ENCODE results near the gene OR2G6. TPM values are rescaled to one million over a fixed set of nuclear protein-coding genes. Genes with fewer than 3 reads are reported as not detected.
"Not testable (repeated sequence)": the region's sequence is repeated elsewhere in the genome, so short reads cannot be mapped to it uniquely, and the experiment has no call there.

The OR2G6 gene
- total and polyA plus RNA-seq, 2 of the 8 experiments (the other 6 are each of a cell fraction or from before 2014, with no cell fraction given), result not detected

GRCh38 chr1:248473051-248473450 lies 34.8 kb upstream of the OR2G6 start, which contains the start of gene OR2T3:
TSS of gene OR2T3 (plus strand) at chr1:248473351. CDS start at chr1:248473351, 0 bp downstream.
- H2BK12ac ChIP-seq (ENCODE audit: low read depth, low read length); H4K8ac ChIP-seq (ENCODE audit: extremely low read depth, insufficient read depth, low read length); H3K23me2 ChIP-seq (ENCODE audit: low read depth, low read length); H3K36me3 ChIP-seq (ENCODE audit: control insufficient read depth in 2 of 4, insufficient read depth in 4 of 4, low read length in 3 of 4); H3K4me2 ChIP-seq (ENCODE audit: insufficient read depth in 1 of 2, low read depth in 2 of 2, low read length in 2 of 2); H2BK20ac ChIP-seq (ENCODE audit: low read length); H3K4me1 ChIP-seq (replicated peaks in 1 of 4; ENCODE audit: control insufficient read depth in 3 of 4, insufficient read depth in 4 of 4, low read length in 3 of 4); H4K91ac ChIP-seq (replicated peaks; ENCODE audit: insufficient read length, low read length); H2BK15ac ChIP-seq (ENCODE audit: low read length); H2BK5ac ChIP-seq (ENCODE audit: low read depth, low read length); H3K27me3 ChIP-seq (replicated peaks in 1 of 4; ENCODE audit: control insufficient read depth in 3 of 4, extremely low read depth in 1 of 4, insufficient read depth in 3 of 4, low read length in 3 of 4); H3K14ac ChIP-seq (ENCODE audit: insufficient read length); FAIRE-seq; H3K18ac ChIP-seq (ENCODE audit: extremely low read depth, low read length); H3K56ac ChIP-seq (replicated peaks; ENCODE audit: insufficient read length, low read depth, low read length); H3K27ac ChIP-seq (ENCODE audit: low read depth, low read length); CTCF ChIA-PET (ENCODE audit: partially characterized antibody); H2AFZ ChIP-seq (ENCODE audit: low read length); H3K23ac ChIP-seq (ENCODE audit: insufficient read length); DNase-seq (ENCODE audit: low read depth in 1 of 2, low spot score in 2 of 2); H3K4ac ChIP-seq (replicated peaks; ENCODE audit: insufficient read length, low read depth, low read length); H2AK5ac ChIP-seq (ENCODE audit: low read depth, low read length); H3K79me1 ChIP-seq (ENCODE audit: low read depth, low read length); H3K79me2 ChIP-seq (ENCODE audit: control insufficient read depth in 1 of 2, insufficient read depth in 2 of 2, low read length in 2 of 2); H4K20me1 ChIP-seq (replicated peaks in 1 of 2; ENCODE audit: control insufficient read depth in 1 of 2, insufficient read depth in 2 of 2, low read length in 2 of 2); H3K4me3 ChIP-seq (ENCODE audit: extremely low read depth in 1 of 4, insufficient read depth in 2 of 4, low read depth in 3 of 4, low read length in 4 of 4); H3K9ac ChIP-seq (replicated peaks in 1 of 4; ENCODE audit: extremely low read depth in 1 of 4, low read depth in 3 of 4, low read length in 3 of 4); POLR2A ChIA-PET (ENCODE audit: partially characterized antibody); H2BK120ac ChIP-seq (replicated peaks; ENCODE audit: low read depth, low read length); H4K5ac ChIP-seq (ENCODE audit: insufficient read length, low read depth, low read length): not testable (repeated sequence)
- peaks cover 17 to 20% of the 10 kb centered on the region in 2 experiments; a peak in 3 of 4 replicates for H3K9me3 ChIP-seq (ENCODE audit: insufficient read depth in 2 of 2, low read depth in 1 of 2, low read length in 1 of 2)
- 93% methylated on average over 1 of the region's 2 CpGs; no CpG with 5 or more reads in 1 of the 2 experiments for WGBS, 2 experiments (ENCODE audit: extremely low coverage in 1 of 2, insufficient coverage in 1 of 2, insufficient read length in 1 of 2, insufficient replicate concordance in 2 of 2, low coverage in 1 of 2, low lambda C conversion rate in 2 of 2, missing lambda C conversion rate in 1 of 2)

GRCh38 chr1:248475660-248476059 lies 32.2 kb upstream of the OR2G6 start:
- H2BK120ac ChIP-seq (replicated peaks; ENCODE audit: low read depth, low read length); H3K23me2 ChIP-seq (ENCODE audit: low read depth, low read length); H2BK5ac ChIP-seq (ENCODE audit: low read depth, low read length); H2BK20ac ChIP-seq (ENCODE audit: low read length); DNase-seq (ENCODE audit: low read depth in 1 of 2, low spot score in 2 of 2); H3K79me2 ChIP-seq (ENCODE audit: control insufficient read depth in 1 of 2, insufficient read depth in 2 of 2, low read length in 2 of 2); H2AFZ ChIP-seq (ENCODE audit: low read length); H3K27ac ChIP-seq (ENCODE audit: low read depth, low read length); H3K23ac ChIP-seq (ENCODE audit: insufficient read length); H4K8ac ChIP-seq (ENCODE audit: extremely low read depth, insufficient read depth, low read length); H3K4me3 ChIP-seq (ENCODE audit: extremely low read depth in 1 of 4, insufficient read depth in 2 of 4, low read depth in 3 of 4, low read length in 4 of 4); H3K79me1 ChIP-seq (ENCODE audit: low read depth, low read length); H4K20me1 ChIP-seq (replicated peaks in 1 of 2; ENCODE audit: control insufficient read depth in 1 of 2, insufficient read depth in 2 of 2, low read length in 2 of 2); H2AK5ac ChIP-seq (ENCODE audit: low read depth, low read length); H3K56ac ChIP-seq (replicated peaks; ENCODE audit: insufficient read length, low read depth, low read length); H4K91ac ChIP-seq (replicated peaks; ENCODE audit: insufficient read length, low read length); H3K14ac ChIP-seq (ENCODE audit: insufficient read length); CTCF ChIA-PET (ENCODE audit: partially characterized antibody); H2BK12ac ChIP-seq (ENCODE audit: low read depth, low read length); H3K4me1 ChIP-seq (replicated peaks in 1 of 4; ENCODE audit: control insufficient read depth in 3 of 4, insufficient read depth in 4 of 4, low read length in 3 of 4); POLR2A ChIA-PET (ENCODE audit: partially characterized antibody); H4K5ac ChIP-seq (ENCODE audit: insufficient read length, low read depth, low read length); H3K4ac ChIP-seq (replicated peaks; ENCODE audit: insufficient read length, low read depth, low read length); FAIRE-seq; H3K27me3 ChIP-seq (replicated peaks in 1 of 4; ENCODE audit: control insufficient read depth in 3 of 4, extremely low read depth in 1 of 4, insufficient read depth in 3 of 4, low read length in 3 of 4); H3K9ac ChIP-seq (replicated peaks in 1 of 4; ENCODE audit: extremely low read depth in 1 of 4, low read depth in 3 of 4, low read length in 3 of 4); H2BK15ac ChIP-seq (ENCODE audit: low read length); H3K4me2 ChIP-seq (ENCODE audit: insufficient read depth in 1 of 2, low read depth in 2 of 2, low read length in 2 of 2); H3K36me3 ChIP-seq (ENCODE audit: control insufficient read depth in 2 of 4, insufficient read depth in 4 of 4, low read length in 3 of 4); H3K18ac ChIP-seq (ENCODE audit: extremely low read depth, low read length): not testable (repeated sequence)
- peaks cover 8 to 12% of the 10 kb centered on the region in 2 experiments; a peak in 3 of 4 replicates for H3K9me3 ChIP-seq (ENCODE audit: insufficient read depth in 2 of 2, low read depth in 1 of 2, low read length in 1 of 2)
- no CpG with 5 or more reads among the region's 1 CpG for WGBS, 2 experiments (ENCODE audit: extremely low coverage in 1 of 2, insufficient coverage in 1 of 2, insufficient read length in 1 of 2, insufficient replicate concordance in 2 of 2, low coverage in 1 of 2, low lambda C conversion rate in 2 of 2, missing lambda C conversion rate in 1 of 2)
